Breast epithelium (tissue), 3 donors: ENCODE results near the gene CAPN9.

Experiments
- CTCF ChIP-seq, 3 donors: fragments of 450-650 bp; IDR thresholded peaks; one replicate each; pipeline ENCODE4 v1.5.1; 2016 to 2017; ENCODE audit warnings: antibody characterized with exemption in 3 of 3, mild to moderate bottlenecking in 3 of 3, moderate library complexity in 3 of 3
- POLR2A ChIP-seq: fragments of 450-650 bp; IDR thresholded peaks from one replicate; pipeline ENCODE4 v1.6.1; 2016; ENCODE audit warnings: antibody characterized with exemption, mild to moderate bottlenecking, moderate library complexity
- POLR2AphosphoS5 ChIP-seq, 3 donors: sonication (generic); formaldehyde crosslinking; IDR thresholded peaks; one replicate each; pipeline ENCODE4 v1.6.1; 2017; ENCODE audit warnings: antibody characterized with exemption in 3 of 3

- TF ChIP-seq CTCF (IDR thresholded peaks at IDR 0.05) (no peak), POLR2A (no peak), POLR2AphosphoS5 (IDR thresholded peaks at IDR 0.05) (no peak)
These were observed 39.2 kb downstream of the CAPN9 start for GRCh38 chr1:230786385-230786753.
